ENCODE data around the gene SH3D19.

The SH3D19 gene

GRCh38 chr4:151233600-151233999 lies 91.8 kb downstream of the SH3D19 start:
- TF ChIP-seq, protein P1, sequence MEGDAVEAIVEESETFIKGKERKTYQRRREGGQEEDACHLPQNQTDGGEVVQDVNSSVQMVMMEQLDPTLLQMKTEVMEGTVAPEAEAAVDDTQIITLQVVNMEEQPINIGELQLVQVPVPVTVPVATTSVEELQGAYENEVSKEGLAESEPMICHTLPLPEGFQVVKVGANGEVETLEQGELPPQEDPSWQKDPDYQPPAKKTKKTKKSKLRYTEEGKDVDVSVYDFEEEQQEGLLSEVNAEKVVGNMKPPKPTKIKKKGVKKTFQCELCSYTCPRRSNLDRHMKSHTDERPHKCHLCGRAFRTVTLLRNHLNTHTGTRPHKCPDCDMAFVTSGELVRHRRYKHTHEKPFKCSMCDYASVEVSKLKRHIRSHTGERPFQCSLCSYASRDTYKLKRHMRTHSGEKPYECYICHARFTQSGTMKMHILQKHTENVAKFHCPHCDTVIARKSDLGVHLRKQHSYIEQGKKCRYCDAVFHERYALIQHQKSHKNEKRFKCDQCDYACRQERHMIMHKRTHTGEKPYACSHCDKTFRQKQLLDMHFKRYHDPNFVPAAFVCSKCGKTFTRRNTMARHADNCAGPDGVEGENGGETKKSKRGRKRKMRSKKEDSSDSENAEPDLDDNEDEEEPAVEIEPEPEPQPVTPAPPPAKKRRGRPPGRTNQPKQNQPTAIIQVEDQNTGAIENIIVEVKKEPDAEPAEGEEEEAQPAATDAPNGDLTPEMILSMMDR (IDR thresholded peaks at IDR 0.05; ENCODE audit: borderline replicate concordance, extremely low read depth, low read length, poor library complexity, severe bottlenecking), result no peak
- TF ChIP-seq EZH2 (IDR thresholded peaks at IDR 0.05; ENCODE audit: borderline replicate concordance, low read depth, low read length, severe bottlenecking), result no peak
- Histone ChIP-seq H3K27me3 (ENCODE audit: insufficient read depth, low read length, poor library complexity) (no peaks in the 10 kb centered on the region), H3K9ac (ENCODE audit: low read depth, low read length) (no peak overlapping the region), H3K4me1 (ENCODE audit: insufficient read depth, low read length) (no peaks in the 10 kb centered on the region), H3K4me2 (ENCODE audit: insufficient read depth, low read length) (no peak overlapping the region), H3K79me2 (ENCODE audit: insufficient read depth, low read length) (no peaks in the 10 kb centered on the region), H2AFZ (ENCODE audit: low read depth, low read length) (no peak overlapping the region), H3K4me3 (ENCODE audit: low read depth in 1 of 2, low read length in 2 of 2) (no peak overlapping the region), H4K20me1 (ENCODE audit: insufficient read depth, low read length) (no peaks in the 10 kb centered on the region), H3K27ac (ENCODE audit: low read length) (no peak overlapping the region), H3K9me3 (ENCODE audit: insufficient read depth, low read length, severe bottlenecking) (no peaks in the 10 kb centered on the region), H3K36me3 (ENCODE audit: insufficient read depth, low read length) (no peaks in the 10 kb centered on the region)
- DNase-seq, result no peak
- ATAC-seq (ENCODE audit: insufficient read depth, low read depth), result no peak

GRCh38 chr4:151231915-151232595 lies 93.3 kb downstream of the SH3D19 start:
- no peaks in the 10 kb centered on the region for H3K4me1 ChIP-seq (ENCODE audit: insufficient read depth, low read length)
- no peaks in the 10 kb centered on the region for H4K20me1 ChIP-seq (ENCODE audit: insufficient read depth, low read length)
- H3K36me3 ChIP-seq (ENCODE audit: insufficient read depth, low read length), result no peaks in the 10 kb centered on the region
- peaks cover 3% of the 10 kb centered on the region for H3K27me3 ChIP-seq (ENCODE audit: insufficient read depth, low read length, poor library complexity)
- H3K27ac ChIP-seq (ENCODE audit: low read length), result no peak overlapping the region
- no peaks in the 10 kb centered on the region for H3K79me2 ChIP-seq (ENCODE audit: insufficient read depth, low read length)
- no peak overlapping the region for H3K4me2 ChIP-seq (ENCODE audit: insufficient read depth, low read length)
- ATAC-seq (ENCODE audit: insufficient read depth, low read depth) (no peak), DNase-seq (no peak)
- no peak overlapping the region for H3K9ac ChIP-seq (ENCODE audit: low read depth, low read length)
- no peaks in the 10 kb centered on the region for H3K9me3 ChIP-seq (ENCODE audit: insufficient read depth, low read length, severe bottlenecking)
- no peak overlapping the region for H3K4me3 ChIP-seq (ENCODE audit: low read depth in 1 of 2, low read length in 2 of 2)
- TF ChIP-seq, protein P1 (IDR thresholded peaks at IDR 0.05; ENCODE audit: borderline replicate concordance, extremely low read depth, low read length, poor library complexity, severe bottlenecking), result no peak
- no peak for TF ChIP-seq EZH2 (IDR thresholded peaks at IDR 0.05; ENCODE audit: borderline replicate concordance, low read depth, low read length, severe bottlenecking)
- H2AFZ ChIP-seq (ENCODE audit: low read depth, low read length), result no peak overlapping the region

GRCh38 chr4:151228189-151229119 lies 97.0 kb downstream of the SH3D19 start:
- H3K9ac ChIP-seq (ENCODE audit: low read depth, low read length), result no peak overlapping the region
- H2AFZ ChIP-seq (ENCODE audit: low read depth, low read length), result no peak overlapping the region
- H3K27ac ChIP-seq (ENCODE audit: low read length), result no peak overlapping the region
- peaks cover 6% of the 10 kb centered on the region for H3K27me3 ChIP-seq (ENCODE audit: insufficient read depth, low read length, poor library complexity)
- H4K20me1 ChIP-seq (ENCODE audit: insufficient read depth, low read length), result no peaks in the 10 kb centered on the region
- no peak overlapping the region for H3K4me2 ChIP-seq (ENCODE audit: insufficient read depth, low read length)
- TF ChIP-seq, protein P1 (IDR thresholded peaks at IDR 0.05; ENCODE audit: borderline replicate concordance, extremely low read depth, low read length, poor library complexity, severe bottlenecking), result no peak
- no peak for TF ChIP-seq EZH2 (IDR thresholded peaks at IDR 0.05; ENCODE audit: borderline replicate concordance, low read depth, low read length, severe bottlenecking)
- H3K36me3 ChIP-seq (ENCODE audit: insufficient read depth, low read length), result no peaks in the 10 kb centered on the region
- H3K4me1 ChIP-seq (ENCODE audit: insufficient read depth, low read length), result no peaks in the 10 kb centered on the region
- DNase-seq (no peak), ATAC-seq (ENCODE audit: insufficient read depth, low read depth) (no peak)
- no peak overlapping the region for H3K4me3 ChIP-seq (ENCODE audit: low read depth in 1 of 2, low read length in 2 of 2)
- H3K9me3 ChIP-seq (ENCODE audit: insufficient read depth, low read length, severe bottlenecking), result no peaks in the 10 kb centered on the region
- H3K79me2 ChIP-seq (ENCODE audit: insufficient read depth, low read length), result no peaks in the 10 kb centered on the region
